Epithelial cell of proximal tubule (primary cell): Measurements from ENCODE around the gene SCN8A. TPM values are rescaled to one million over a fixed set of nuclear protein-coding genes. Genes with fewer than 3 reads are reported as not detected.

Experiments used
- DNase-seq: peaks from one replicate; pipeline ENCODE4 v3.0.0-alpha.2; 2011; ENCODE audit warnings: low read depth
- H3K4me3 ChIP-seq: 2 replicates; pipeline ENCODE4 v1.5.1; 2011; ENCODE audit warnings: low read depth, mild to moderate bottlenecking, low read length
- CTCF ChIP-seq: conservative IDR thresholded peaks from 2 replicates; pipeline ENCODE4 v1.5.1; 2012; ENCODE audit warnings: low read depth, mild to moderate bottlenecking, low read length
- total RNA-seq: library from RNA; depleted of rRNA; stranded (reverse); fragments of >200 nt; gene quantifications from 2 replicates; pipeline ENCODE4 v1.2.3, GENCODE V29; 2015

Gene SCN8A
- total RNA-seq, 1 donor from 2014 or later: 0.86 TPM

DNA sequence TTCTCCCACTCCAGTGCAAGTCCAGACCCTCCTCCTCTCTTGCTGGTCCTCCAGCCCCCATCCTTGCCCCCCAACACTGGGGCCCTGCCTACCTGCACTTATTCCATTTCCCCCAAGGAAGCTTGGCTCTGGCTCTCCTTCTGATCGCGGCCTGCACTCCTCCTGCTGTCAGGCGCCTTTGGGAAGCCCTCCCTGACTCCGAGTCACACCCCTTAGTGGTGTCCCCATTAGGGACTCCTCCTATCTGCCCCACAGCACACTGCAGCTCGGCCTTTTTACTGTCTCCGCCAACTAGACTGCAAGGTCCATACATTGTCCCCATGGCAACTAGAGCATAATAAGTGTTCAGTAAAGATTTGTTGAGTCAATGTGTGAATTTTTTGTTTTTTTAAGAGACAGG lies 224.5 kb downstream of the SCN8A start:
- TF ChIP-seq CTCF: no peak
- peak overlapping the region; percentile 59 for H3K4me3 ChIP-seq
- no peak for DNase-seq

GRCh38 chr12:51817027-51817953 lies 226.3 kb downstream of the SCN8A start:
- no peak overlapping the region for H3K4me3 ChIP-seq
- no peak for TF ChIP-seq CTCF
- no peak for DNase-seq

GRCh38 chr12:51818086-51818485 lies 227.1 kb downstream of the SCN8A start:
- DNase-seq: no peak
- no peak for TF ChIP-seq CTCF
- no peak overlapping the region for H3K4me3 ChIP-seq

DNA sequence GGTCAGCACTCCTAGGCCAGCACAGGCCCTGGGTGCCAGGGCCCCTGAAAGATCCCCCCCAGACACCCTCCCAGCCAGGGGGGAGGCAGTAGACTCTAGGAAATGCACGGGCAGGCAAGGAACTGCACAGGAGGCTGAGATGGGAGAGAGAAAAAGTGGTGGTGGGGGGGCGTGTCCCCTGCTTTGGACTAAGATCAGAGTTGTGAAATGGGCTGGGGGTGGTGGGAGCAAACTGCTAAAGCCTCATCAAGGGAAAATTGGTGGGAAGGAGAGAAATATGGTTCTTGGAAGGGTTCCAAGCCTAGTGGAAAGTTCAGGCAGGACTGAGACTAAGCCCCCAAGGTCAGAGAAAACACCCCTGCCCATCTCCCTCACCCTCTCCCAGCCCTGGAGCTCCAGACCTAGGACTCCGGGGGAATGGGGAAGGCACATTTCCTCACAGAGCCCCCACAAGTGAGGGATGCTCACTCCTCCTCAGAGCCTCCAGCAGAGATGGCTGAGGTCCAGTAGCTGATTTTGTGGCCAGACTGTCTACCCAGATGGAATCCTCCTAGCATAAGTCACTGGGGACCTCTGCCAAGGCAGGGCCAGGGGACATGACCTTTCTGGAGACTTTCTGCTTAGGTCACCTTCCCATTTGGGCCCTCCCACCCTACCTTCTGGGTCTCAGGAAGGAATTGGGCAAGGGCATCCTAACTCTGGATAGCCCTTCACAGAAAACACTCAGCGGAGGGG lies 227.7 kb downstream of the SCN8A start:
- no peak for DNase-seq
- H3K4me3 ChIP-seq: no peak overlapping the region
- TF ChIP-seq CTCF: no peak

- H3K4me3 ChIP-seq: no peak overlapping the region
- TF ChIP-seq CTCF: no peak
- DNase-seq: no peak
Measured at GRCh38 chr12:51819736-51820525, 228.9 kb downstream of the SCN8A start.

GRCh38 chr12:51820526-51821439 lies 229.8 kb downstream of the SCN8A start:
- DNase-seq: no peak
- TF ChIP-seq CTCF: no peak
- no peak overlapping the region for H3K4me3 ChIP-seq
